Measurements from ENCODE around the gene CYP2C19. TPM values are rescaled to one million over a fixed set of nuclear protein-coding genes. Genes with fewer than 3 reads are reported as not detected.

The CYP2C19 gene
- total and polyA plus RNA-seq, 4 donors, result 0.37 to 121 (median 89.3) TPM

GRCh38 chr10:94846204-94846603 is 83.7 kb downstream of the CYP2C19 start:
- peaks cover 0 to 42% (median 17%) of the 10 kb centered on the region in 4 donors for H3K36me3 ChIP-seq (ENCODE audit: control insufficient read depth in 4 of 4, insufficient read depth in 3 of 4, low read depth in 1 of 4, low read length in 3 of 4)
- H3K4me3 ChIP-seq (ENCODE audit: low read depth in 1 of 3, low read length in 3 of 3), result no peak overlapping the region
- no peak for DNase-seq (ENCODE audit: low spot score)
- H3K27me3 ChIP-seq (ENCODE audit: control insufficient read depth in 4 of 4, insufficient read depth in 4 of 4, low read length in 3 of 4), result no peaks in the 10 kb centered on the region
- H3K9ac ChIP-seq (ENCODE audit: low read depth in 1 of 2, low read length in 2 of 2), result no peak overlapping the region
- no peaks in the 10 kb centered on the region for H3K4me1 ChIP-seq (ENCODE audit: control insufficient read depth in 4 of 4, insufficient read depth in 4 of 4, low read length in 3 of 4)
- no peak for TF ChIP-seq JUND (IDR thresholded peaks at IDR 0.05)
- no peak for TF ChIP-seq CTCF (IDR thresholded peaks at IDR 0.05; ENCODE audit: low read depth, low read length, missing input control)
- TF ChIP-seq RXRA (IDR thresholded peaks at IDR 0.05), result no peak
- no peak for TF ChIP-seq REST (IDR thresholded peaks at IDR 0.05)
- TF ChIP-seq RAD21 (IDR thresholded peaks at IDR 0.05), result no peak
- TF ChIP-seq FOXA1 (IDR thresholded peaks at IDR 0.05), result no peak
- TF ChIP-seq ZBTB33 (IDR thresholded peaks at IDR 0.05), result no peak
- TF ChIP-seq YY1 (IDR thresholded peaks at IDR 0.05), result no peak
- no peak for TF ChIP-seq TAF1 (conservative IDR thresholded peaks at IDR 0.05)
- TF ChIP-seq MAX (IDR thresholded peaks at IDR 0.05), result no peak
- TF ChIP-seq GABPA (IDR thresholded peaks at IDR 0.05 in 1 of 2, conservative IDR thresholded peaks at IDR 0.05 in 1 of 2), result no peak
- TF ChIP-seq NR2F2 (IDR thresholded peaks at IDR 0.05), result no peak
- no peak for TF ChIP-seq EGR1 (IDR thresholded peaks at IDR 0.05; ENCODE audit: low read depth in 2 of 2)
- no peak for TF ChIP-seq HNF4A (conservative IDR thresholded peaks at IDR 0.05)
- TF ChIP-seq FOXA2 (IDR thresholded peaks at IDR 0.05), result no peak
- no peak for TF ChIP-seq SP1 (IDR thresholded peaks at IDR 0.05)
- no peak for TF ChIP-seq ATF3 (IDR thresholded peaks at IDR 0.05)
- H3K27ac ChIP-seq (ENCODE audit: low read depth in 1 of 2, low read length in 2 of 2), result no peak overlapping the region
- no peaks in the 10 kb centered on the region for H3K9me3 ChIP-seq (ENCODE audit: control insufficient read depth in 4 of 4, low read length in 3 of 4)
- WGBS, result 72% methylated on average over 1 of the region's 1 CpG

- Histone ChIP-seq H3K9me3 (ENCODE audit: control insufficient read depth in 4 of 4, low read length in 3 of 4) (no peaks in the 10 kb centered on the region), H3K27ac (ENCODE audit: low read depth in 1 of 2, low read length in 2 of 2) (no peak overlapping the region), H3K4me1 (ENCODE audit: control insufficient read depth in 4 of 4, insufficient read depth in 4 of 4, low read length in 3 of 4) (no peaks in the 10 kb centered on the region), H3K9ac (ENCODE audit: low read depth in 1 of 2, low read length in 2 of 2) (no peak overlapping the region), H3K4me3 (ENCODE audit: low read depth in 1 of 3, low read length in 3 of 3) (no peak overlapping the region), H3K27me3 (ENCODE audit: control insufficient read depth in 4 of 4, insufficient read depth in 4 of 4, low read length in 3 of 4) (no peaks in the 10 kb centered on the region), H3K36me3 (ENCODE audit: control insufficient read depth in 4 of 4, insufficient read depth in 3 of 4, low read depth in 1 of 4, low read length in 3 of 4) (peaks cover 0 to 50% (median 22%) of the 10 kb centered on the region in 4 donors)
- 43% methylated on average over 1 of the region's 1 CpG for WGBS
- DNase-seq (ENCODE audit: low spot score), result no peak
- no peak for TF ChIP-seq FOXA1 (IDR thresholded peaks at IDR 0.05)
- TF ChIP-seq ZBTB33 (IDR thresholded peaks at IDR 0.05), result no peak
- no peak for TF ChIP-seq HNF4A (conservative IDR thresholded peaks at IDR 0.05)
- no peak for TF ChIP-seq RXRA (IDR thresholded peaks at IDR 0.05)
- TF ChIP-seq REST (IDR thresholded peaks at IDR 0.05), result no peak
- TF ChIP-seq GABPA (IDR thresholded peaks at IDR 0.05 in 1 of 2, conservative IDR thresholded peaks at IDR 0.05 in 1 of 2), result no peak
- no peak for TF ChIP-seq NR2F2 (IDR thresholded peaks at IDR 0.05)
- no peak for TF ChIP-seq TAF1 (conservative IDR thresholded peaks at IDR 0.05)
- TF ChIP-seq MAX (IDR thresholded peaks at IDR 0.05), result no peak
- TF ChIP-seq SP1 (IDR thresholded peaks at IDR 0.05), result no peak
- TF ChIP-seq HNF4G (IDR thresholded peaks at IDR 0.05), result no peak
Measured at GRCh38 chr10:94850766-94851165, 88.3 kb downstream of the CYP2C19 start.
